H9 (cell line): ENCODE results near the gene PTPRK. TPM values are rescaled to one million over a fixed set of nuclear protein-coding genes. Genes with fewer than 3 reads are reported as not detected.
A peak's percentile ranks its signal among the peaks of the same experiment; 100 is the strongest.

Experiments
- DNase-seq: peaks from one replicate; pipeline ENCODE4 v3.0.0-alpha.2; 2017
- H2AFZ ChIP-seq: one replicate; pipeline ENCODE4 v1.6.1; 2013; ENCODE audit warnings: mild to moderate bottlenecking, low read length, control low read depth, moderate library complexity
- H2AK5ac ChIP-seq: 2 replicates; pipeline ENCODE4 v1.6.1; 2013; ENCODE audit warnings: low read length, control low read depth, mixed read lengths; ENCODE audit not compliant: insufficient read length
- H2BK120ac ChIP-seq: one replicate; pipeline ENCODE4 v1.6.1; 2013; ENCODE audit warnings: low read depth, mild to moderate bottlenecking, low read length, control low read depth, inconsistent platforms; ENCODE audit not compliant: poor library complexity, severe bottlenecking
- H2BK12ac ChIP-seq: 2 replicates; pipeline ENCODE4 v1.6.1; 2013; ENCODE audit warnings: low read length, control low read depth, mixed read lengths, low read depth; ENCODE audit not compliant: insufficient read length
- H2BK15ac ChIP-seq: 2 replicates; pipeline ENCODE4 v1.6.1; 2013; ENCODE audit warnings: low read depth, low read length, control low read depth
- H2BK20ac ChIP-seq: one replicate; pipeline ENCODE4 v1.6.1; 2013; ENCODE audit warnings: low read depth, mild to moderate bottlenecking, low read length, control low read depth, inconsistent platforms; ENCODE audit not compliant: poor library complexity, severe bottlenecking
- H2BK5ac ChIP-seq: 2 replicates; pipeline ENCODE4 v1.6.1; 2013; ENCODE audit warnings: low read length, control low read depth, mixed read lengths; ENCODE audit not compliant: insufficient read length
- H3K14ac ChIP-seq: 2 replicates; pipeline ENCODE4 v1.6.1; 2013; ENCODE audit warnings: low read length, control low read depth; ENCODE audit not compliant: insufficient read depth
- H3K18ac ChIP-seq: 2 replicates; pipeline ENCODE4 v1.6.1; 2013; ENCODE audit warnings: low read depth, mild to moderate bottlenecking, mixed read lengths, low read length, control low read depth; ENCODE audit not compliant: insufficient read length
- H3K23ac ChIP-seq: 2 replicates; pipeline ENCODE4 v1.6.1; 2013; ENCODE audit warnings: low read length, control low read depth, mixed read lengths, low read depth; ENCODE audit not compliant: insufficient read length
- H3K23me2 ChIP-seq: 2 replicates; pipeline ENCODE4 v1.6.1; 2013; ENCODE audit warnings: low read depth, mild to moderate bottlenecking, mixed read lengths, low read length, control low read depth; ENCODE audit not compliant: insufficient read length, poor library complexity, severe bottlenecking
- H3K27ac ChIP-seq: 2 replicates; pipeline ENCODE4 v1.5.1; 2013; ENCODE audit warnings: low read length, control low read depth, mixed read lengths, low read depth; ENCODE audit not compliant: insufficient read length
- H3K27me3 ChIP-seq: 2 replicates; pipeline ENCODE4 v1.6.1; 2013; ENCODE audit warnings: low read length, control low read depth, inconsistent platforms; ENCODE audit not compliant: insufficient read depth
- H3K4ac ChIP-seq: 2 replicates; pipeline ENCODE4 v1.6.1; 2013; ENCODE audit warnings: low read depth, mild to moderate bottlenecking, control low read depth, inconsistent platforms, low read length, moderate library complexity
- H3K4me1 ChIP-seq: 2 replicates; pipeline ENCODE4 v1.6.1; 2013; ENCODE audit warnings: low read length, control low read depth, inconsistent platforms; ENCODE audit not compliant: insufficient read depth
- H3K4me2 ChIP-seq: 2 replicates; pipeline ENCODE4 v1.6.1; 2013; ENCODE audit warnings: low read length, control low read depth, mixed read lengths; ENCODE audit not compliant: insufficient read length, insufficient read depth
- H3K56ac ChIP-seq: 2 replicates; pipeline ENCODE4 v1.6.1; 2013; ENCODE audit warnings: low read depth, mild to moderate bottlenecking, mixed read lengths, low read length, control low read depth; ENCODE audit not compliant: insufficient read length
- H3K79me1 ChIP-seq: 2 replicates; pipeline ENCODE4 v1.6.1; 2013; ENCODE audit warnings: low read depth, mild to moderate bottlenecking, moderate library complexity, low read length, control low read depth, inconsistent platforms; ENCODE audit not compliant: insufficient read depth, poor library complexity, severe bottlenecking
- H3K79me2 ChIP-seq: 2 replicates; pipeline ENCODE4 v1.6.1; 2013; ENCODE audit warnings: low read length, control low read depth, inconsistent platforms; ENCODE audit not compliant: insufficient read depth
- H3K9ac ChIP-seq: 2 replicates; pipeline ENCODE4 v1.6.1; 2013; ENCODE audit warnings: low read length, control low read depth, mixed read lengths; ENCODE audit not compliant: insufficient read length; ENCODE audit errors: extremely low read depth
- H3K9me3 ChIP-seq: one replicate; pipeline ENCODE4 v1.6.1; 2013; ENCODE audit warnings: low read depth, low read length, inconsistent platforms; ENCODE audit not compliant: control insufficient read depth
- H3T11ph ChIP-seq: one replicate; pipeline ENCODE4 v1.6.1; 2013; ENCODE audit warnings: mild to moderate bottlenecking, low read length, control low read depth, inconsistent platforms
- H4K20me1 ChIP-seq: one replicate; pipeline ENCODE4 v1.6.1; 2013; ENCODE audit not compliant: control insufficient read depth, insufficient read length, insufficient read depth
- H4K5ac ChIP-seq: 2 replicates; pipeline ENCODE4 v1.6.1; 2013; ENCODE audit warnings: low read depth, mild to moderate bottlenecking, mixed read lengths, low read length, control low read depth; ENCODE audit not compliant: insufficient read length
- H4K8ac ChIP-seq: replicated peaks from 2 replicates; pipeline ENCODE4 v1.6.1; 2013; ENCODE audit warnings: low read length, control low read depth, mixed read lengths, low read depth; ENCODE audit not compliant: insufficient read length
- H4K91ac ChIP-seq: 2 replicates; pipeline ENCODE4 v1.6.1; 2013; ENCODE audit warnings: low read depth, mild to moderate bottlenecking, moderate library complexity, mixed read lengths, low read length, control low read depth; ENCODE audit not compliant: insufficient read length
- H3K27ac Mint-ChIP-seq, 3 experiments: 2 replicates in 2 of 3; 3 replicates in 1 of 3; pipeline ENCODE4 v1.8.0; 2020 to 2021; ENCODE audit warnings: mixed read lengths in 3 of 3, mild to moderate bottlenecking in 1 of 3, moderate library complexity in 1 of 3
- H3K27me3 Mint-ChIP-seq: 2 replicates; pipeline ENCODE4 v1.8.0; 2021; ENCODE audit warnings: low read depth, mild to moderate bottlenecking, moderate library complexity, mixed read lengths
- H3K36me3 Mint-ChIP-seq, 3 experiments: 2 replicates in 2 of 3; 3 replicates in 1 of 3; pipeline ENCODE4 v1.8.0; 2020 to 2021; ENCODE audit warnings: low read depth in 3 of 3, mixed read lengths in 3 of 3; ENCODE audit not compliant: insufficient read depth in 1 of 3
- H3K4me1 Mint-ChIP-seq, 2 experiments: 2 replicates each; pipeline ENCODE4 v1.8.0; 2020; ENCODE audit warnings: mixed read lengths in 2 of 2
- H3K4me3 Mint-ChIP-seq, 2 experiments: 2 replicates in 1 of 2; 3 replicates in 1 of 2; pipeline ENCODE4 v1.8.0; 2020 to 2021; ENCODE audit warnings: mild to moderate bottlenecking in 2 of 2, mixed read lengths in 2 of 2, moderate library complexity in 1 of 2
- H3K9me3 Mint-ChIP-seq, 2 experiments: 2 replicates in 1 of 2; 3 replicates in 1 of 2; pipeline ENCODE4 v1.8.0; 2020; ENCODE audit warnings: mild to moderate bottlenecking in 2 of 2, mixed read lengths in 2 of 2, moderate library complexity in 1 of 2
- CTCF ChIP-seq: fragments of 200-600 bp; sonication (generic); conservative IDR thresholded peaks from 3 replicates; pipeline ENCODE4 v1.8.0; 2021; ENCODE audit warnings: antibody characterized with exemption, mild to moderate bottlenecking
- WGBS: extraction: QIAGEN DNeasy Blood & Tissue Kit; methylation state at CpG from one replicate; pipeline ENCODE4 v1.1.7; 2013; ENCODE audit warnings: missing lambda C conversion rate, low lambda C conversion rate, mixed read lengths; ENCODE audit not compliant: insufficient read length; ENCODE audit errors: extremely low coverage; 5-methylcytosine and 5-hydroxymethylcytosine counted together
- total RNA-seq: library from RNA; stranded (reverse); gene quantifications from 2 replicates; pipeline ENCODE4 v1.2.1, GENCODE V29; 2021

Gene PTPRK
- total RNA-seq, 1 experiment from 2014 or later, result 47.9 TPM

DNA sequence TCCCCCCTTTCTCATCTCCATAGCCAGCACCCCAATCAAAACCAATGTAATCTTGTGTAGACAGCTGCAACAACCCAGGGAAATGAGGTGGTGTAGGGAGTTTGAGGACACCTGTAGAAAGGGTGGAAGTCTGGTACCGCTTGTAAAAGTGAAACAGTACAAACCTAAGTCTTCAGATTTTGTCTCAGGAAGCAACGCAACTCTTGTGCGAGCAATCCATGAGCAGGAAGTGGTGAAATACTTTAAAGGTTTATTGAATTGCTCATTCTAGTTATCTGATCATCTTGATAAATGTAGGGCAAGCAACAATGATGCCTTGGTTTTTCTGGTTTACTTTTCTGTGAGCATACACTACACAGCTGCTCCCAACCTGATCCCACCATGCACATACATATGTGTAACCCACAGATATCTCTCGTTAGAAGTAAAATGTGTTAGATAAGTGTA is 548.4 kb downstream of the PTPRK start:
- Histone ChIP-seq H3K4me1 (no peaks in the 10 kb centered on the region), H3K79me1 (no peaks in the 10 kb centered on the region), H2BK20ac (no peak overlapping the region), H2BK120ac (no peak overlapping the region), H3K4ac (no peak overlapping the region), H3K23me2 (no peaks in the 10 kb centered on the region), H3K23ac (no peak overlapping the region), H3K79me2 (no peaks in the 10 kb centered on the region), H4K5ac (no peak overlapping the region), H3K4me2 (no peak overlapping the region), H2AFZ (no peak overlapping the region), H3K56ac (no peak overlapping the region), H2BK12ac (no peak overlapping the region), H4K20me1 (no peaks in the 10 kb centered on the region), H3T11ph (no peak overlapping the region), H2AK5ac (no peak overlapping the region), H3K18ac (no peak overlapping the region), H3K14ac (no peak overlapping the region), H2BK5ac (no peak overlapping the region), H3K9ac (no peak overlapping the region), H3K27ac (no peak overlapping the region), H4K8ac (no peak overlapping the region), H4K91ac (no peak overlapping the region), H3K27me3 (no peaks in the 10 kb centered on the region), H2BK15ac (no peak overlapping the region), H3K9me3 (no peaks in the 10 kb centered on the region)
- WGBS, result no CpG with 5 or more reads among the region's 4 CpGs
- H3K9me3 Mint-ChIP-seq, result no peaks in the 10 kb centered on the region
- TF ChIP-seq CTCF, result no peak
- no peak overlapping the region for H3K4me3 Mint-ChIP-seq
- peaks cover 6 to 28% (median 24%) of the 10 kb centered on the region in 3 experiments; a peak in 5 of 7 replicates for H3K36me3 Mint-ChIP-seq
- peaks cover 2 to 3% of the 10 kb centered on the region in 2 experiments for H3K4me1 Mint-ChIP-seq
- peak overlapping the region in 1 of 3 experiments; percentile 51; a peak in 2 of 7 replicates for H3K27ac Mint-ChIP-seq
- no peaks in the 10 kb centered on the region for H3K27me3 Mint-ChIP-seq
- no peak for DNase-seq
